OCI-LY7 (cell line): Measurements from ENCODE around the gene RHO. TPM values are rescaled to one million over a fixed set of nuclear protein-coding genes. Genes with fewer than 3 reads are reported as not detected.
A peak's percentile ranks its signal among the peaks of the same experiment; 100 is the strongest.

ENCODE experiments used
- BruUV-seq: library from RNA; stranded (reverse); fragments of 400-500 nt; replicated peaks from 2 replicates; lab custom pipeline; 2021; lab: Mats Ljungman, UMichigan
- CTCF ChIA-PET: fragments of 300-600 bp; sonication (Branson Sonifier 250); formaldehyde crosslinking; loops from one replicate; lab custom pipeline; 2022; ENCODE audit warnings: antibody characterized with exemption; ENCODE audit not compliant: unreplicated experiment; lab: Charles Lee
- POLR2A ChIA-PET: fragments of 300-600 bp; sonication (Branson Sonifier 250); formaldehyde crosslinking; loops from one replicate; lab custom pipeline; 2022; ENCODE audit warnings: antibody characterized with exemption; lab: Charles Lee
- DNase-seq: peaks from one replicate; pipeline ENCODE4 v3.0.0-alpha.2; 2015; ENCODE audit warnings: low spot score
- H2AFZ ChIP-seq: fragments of 200-600 bp; sonication (generic), shearing (Covaris generic); 2 replicates; pipeline ENCODE4 v1.6.1; 2014; ENCODE audit warnings: mild to moderate bottlenecking, antibody characterized with exemption, low read length, moderate library complexity
- H3K27ac ChIP-seq: fragments of 200-600 bp; sonication (generic); 2 replicates; pipeline ENCODE4 v1.5.1; 2014; ENCODE audit warnings: mixed run types, low read depth, mild to moderate bottlenecking, moderate library complexity, low read length, inconsistent platforms; ENCODE audit not compliant: poor library complexity, severe bottlenecking
- H3K36me3 ChIP-seq: fragments of 200-600 bp; sonication (generic); 2 replicates; pipeline ENCODE4 v1.6.1; 2014; ENCODE audit warnings: mild to moderate bottlenecking, antibody characterized with exemption, low read length, moderate library complexity, mixed read lengths; ENCODE audit not compliant: insufficient read depth
- H3K4me1 ChIP-seq: fragments of 200-600 bp; sonication (generic); 2 replicates; pipeline ENCODE4 v1.5.1; 2014; ENCODE audit warnings: mild to moderate bottlenecking, low read length; ENCODE audit not compliant: insufficient read depth, poor library complexity, severe bottlenecking
- H3K4me2 ChIP-seq: fragments of 200-600 bp; sonication (generic); 2 replicates; pipeline ENCODE4 v1.6.1; 2014; ENCODE audit warnings: mild to moderate bottlenecking, low read length
- H3K4me3 ChIP-seq: fragments of 200-600 bp; sonication (generic); 2 replicates; pipeline ENCODE4 v1.5.1; 2014; ENCODE audit warnings: mild to moderate bottlenecking, low read depth, low read length; ENCODE audit not compliant: poor library complexity, severe bottlenecking
- H3K79me2 ChIP-seq: fragments of 200-600 bp; sonication (generic); 2 replicates; pipeline ENCODE4 v1.6.1; 2016; ENCODE audit warnings: low read depth, mild to moderate bottlenecking, low read length, moderate library complexity, mixed read lengths; ENCODE audit not compliant: insufficient read depth
- H3K9me2 ChIP-seq: fragments of 200-600 bp; sonication (generic); 2 replicates; pipeline ENCODE4 v1.6.1; 2016; ENCODE audit warnings: mild to moderate bottlenecking, low read length, mixed read lengths; ENCODE audit not compliant: insufficient read depth
- H3K9me3 ChIP-seq: fragments of 200-600 bp; sonication (generic); 2 replicates; pipeline ENCODE4 v1.6.1; 2014; ENCODE audit warnings: mild to moderate bottlenecking, mixed run types, low read length, mixed read lengths
- H4K20me1 ChIP-seq: fragments of 200-600 bp; sonication (generic); 2 replicates; pipeline ENCODE4 v1.6.1; 2014; ENCODE audit warnings: mild to moderate bottlenecking, antibody characterized with exemption, low read length, moderate library complexity, mixed read lengths; ENCODE audit not compliant: insufficient read depth
- CTCF ChIP-seq: fragments of 200-600 bp; sonication (generic); conservative IDR thresholded peaks from 2 replicates; pipeline ENCODE4 v1.5.1; 2014; ENCODE audit warnings: mild to moderate bottlenecking, antibody characterized with exemption, low read length, moderate library complexity, mixed read lengths
- EZH2phosphoT487 ChIP-seq: fragments of 200-600 bp; sonication (generic); IDR thresholded peaks from 2 replicates; pipeline ENCODE4 v1.6.1; 2018; ENCODE audit warnings: low read depth, borderline replicate concordance, mild to moderate bottlenecking, mixed run types, antibody characterized with exemption, low read length, moderate library complexity, mixed read lengths
- intact Hi-C: fragments of 100-400 bp; cut with micrococcal nuclease; formaldehyde crosslinking; loops from one replicate; pipeline ENCODE4 v1.10.0; 2022; ENCODE audit not compliant: unreplicated experiment
- total RNA-seq, 2 experiments: library from RNA; depleted of rRNA in 1 of 2; stranded (reverse); fragments of >200 nt in 1 of 2; shearing (Covaris generic) in 1 of 2; gene quantifications; 2 replicates each; pipeline ENCODE4 v1.2.3, GENCODE V29; 2014 to 2022

RHO gene
- total RNA-seq, 2 experiments from 2014 or later, result not detected

GRCh38 chr3:129553719-129554118 is 25.3 kb downstream of the RHO start:
- TF ChIP-seq EZH2phosphoT487, result no peak
- peak; percentile 43 for TF ChIP-seq CTCF
- intact Hi-C loops, result no loop called here
- CTCF ChIA-PET, result no interaction called here
- Histone ChIP-seq H3K4me3 (peak overlapping the region; percentile 23), H3K9me3 (no peaks in the 10 kb centered on the region), H3K4me2 (peak overlapping the region; percentile 53), H2AFZ (peak overlapping the region; percentile 88), H3K4me1 (peaks cover 30% of the 10 kb centered on the region), H3K79me2 (no peaks in the 10 kb centered on the region), H4K20me1 (no peaks in the 10 kb centered on the region), H3K27ac (no peak overlapping the region), H3K36me3 (no peaks in the 10 kb centered on the region), H3K9me2 (no peaks in the 10 kb centered on the region)
- no TSS peak for BruUV-seq
- peak; percentile 48 for DNase-seq
- POLR2A ChIA-PET, result no interaction called here

- Histone ChIP-seq H3K36me3 (no peaks in the 10 kb centered on the region), H3K4me1 (peaks cover 38% of the 10 kb centered on the region), H3K9me2 (no peaks in the 10 kb centered on the region), H4K20me1 (no peaks in the 10 kb centered on the region), H2AFZ (peak overlapping the region; percentile 88), H3K27ac (no peak overlapping the region), H3K4me2 (peak overlapping the region; percentile 53), H3K4me3 (no peak overlapping the region), H3K79me2 (no peaks in the 10 kb centered on the region), H3K9me3 (no peaks in the 10 kb centered on the region)
- CTCF ChIA-PET, result no interaction called here
- intact Hi-C loops, result no loop called here
- BruUV-seq, result no TSS peak
- DNase-seq, result peak; percentile 26
- POLR2A ChIA-PET, result interaction anchor here (0.7 to 0.8 kb wide), 2 partner anchors 37 to 354 kb away, joined by 3 read pairs; no protein-coding TSS in a partner anchor
- no peak for TF ChIP-seq CTCF
- TF ChIP-seq EZH2phosphoT487, result no peak
These were observed 26.1 kb downstream of the RHO start for GRCh38 chr3:129554356-129555152.

GRCh38 chr3:129555153-129555550 is 26.7 kb downstream of the RHO start:
- H2AFZ ChIP-seq, result peak overlapping the region; percentile 88; the same call in 1 of the 2 replicates
- no peak overlapping the region for H3K4me2 ChIP-seq
- CTCF ChIA-PET, result no interaction called here
- H3K27ac ChIP-seq, result no peak overlapping the region
- no peaks in the 10 kb centered on the region for H3K79me2 ChIP-seq
- TF ChIP-seq CTCF (no peak), EZH2phosphoT487 (no peak)
- BruUV-seq, result no TSS peak
- H3K9me3 ChIP-seq, result no peaks in the 10 kb centered on the region
- DNase-seq, result no peak
- H3K4me3 ChIP-seq, result no peak overlapping the region
- H4K20me1 ChIP-seq, result no peaks in the 10 kb centered on the region
- no peaks in the 10 kb centered on the region for H3K9me2 ChIP-seq
- POLR2A ChIA-PET, result interaction anchor here (0.5 kb wide), 1 partner anchor 9 kb away, joined by 3 read pairs; no protein-coding TSS in a partner anchor
- peaks cover 44% of the 10 kb centered on the region for H3K4me1 ChIP-seq
- intact Hi-C loops, result no loop called here
- H3K36me3 ChIP-seq, result no peaks in the 10 kb centered on the region
